Measurements from ENCODE around the gene GPRIN3. TPM values are rescaled to one million over a fixed set of nuclear protein-coding genes. Genes with fewer than 3 reads are reported as not detected.

GPRIN3 gene
- total and polyA plus RNA-seq, 2 experiments from 2014 or later, result 0.74 to 3.2 TPM

DNA sequence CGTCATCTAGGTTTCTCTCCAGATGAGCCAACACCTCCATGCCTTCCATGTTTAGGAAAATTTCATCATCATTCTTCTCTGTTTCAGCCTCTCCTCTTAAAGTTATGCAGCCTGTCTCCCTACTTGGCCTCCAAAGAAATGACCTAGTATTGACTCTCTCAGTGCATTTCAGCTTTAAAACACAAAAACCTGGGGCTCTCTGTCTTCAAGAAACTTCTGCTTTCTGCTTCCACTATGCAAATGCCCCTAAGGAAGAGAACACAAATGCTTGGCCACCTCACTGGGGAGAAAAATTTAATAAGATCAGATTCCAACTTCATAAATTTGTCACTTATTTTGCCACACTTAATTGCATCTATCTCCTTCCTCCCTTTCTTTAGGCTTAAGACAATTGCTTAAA lies 93.3 kb downstream of the GPRIN3 start:
- H3K79me2 ChIP-seq (replicated peaks; ENCODE audit: insufficient read depth), result no peaks in the 10 kb centered on the region
- Mint-ChIP-seq H3K4me1 (peaks cover 4% of the 10 kb centered on the region; the same call in 2 of the 3 replicates), H3K27ac (no peak overlapping the region), H3K27me3 (ENCODE audit: insufficient read depth, low read depth, poor library complexity) (peaks cover 4% of the 10 kb centered on the region), H3K36me3 (ENCODE audit: low read depth) (no peaks in the 10 kb centered on the region), H3K9me3 (no peaks in the 10 kb centered on the region; the same call in 2 of the 3 replicates), H3K4me3 (no peak overlapping the region)
- ATAC-seq (no peak), DNase-seq (ENCODE audit: low spot score) (no peak)
- TF ChIP-seq, protein P1, sequence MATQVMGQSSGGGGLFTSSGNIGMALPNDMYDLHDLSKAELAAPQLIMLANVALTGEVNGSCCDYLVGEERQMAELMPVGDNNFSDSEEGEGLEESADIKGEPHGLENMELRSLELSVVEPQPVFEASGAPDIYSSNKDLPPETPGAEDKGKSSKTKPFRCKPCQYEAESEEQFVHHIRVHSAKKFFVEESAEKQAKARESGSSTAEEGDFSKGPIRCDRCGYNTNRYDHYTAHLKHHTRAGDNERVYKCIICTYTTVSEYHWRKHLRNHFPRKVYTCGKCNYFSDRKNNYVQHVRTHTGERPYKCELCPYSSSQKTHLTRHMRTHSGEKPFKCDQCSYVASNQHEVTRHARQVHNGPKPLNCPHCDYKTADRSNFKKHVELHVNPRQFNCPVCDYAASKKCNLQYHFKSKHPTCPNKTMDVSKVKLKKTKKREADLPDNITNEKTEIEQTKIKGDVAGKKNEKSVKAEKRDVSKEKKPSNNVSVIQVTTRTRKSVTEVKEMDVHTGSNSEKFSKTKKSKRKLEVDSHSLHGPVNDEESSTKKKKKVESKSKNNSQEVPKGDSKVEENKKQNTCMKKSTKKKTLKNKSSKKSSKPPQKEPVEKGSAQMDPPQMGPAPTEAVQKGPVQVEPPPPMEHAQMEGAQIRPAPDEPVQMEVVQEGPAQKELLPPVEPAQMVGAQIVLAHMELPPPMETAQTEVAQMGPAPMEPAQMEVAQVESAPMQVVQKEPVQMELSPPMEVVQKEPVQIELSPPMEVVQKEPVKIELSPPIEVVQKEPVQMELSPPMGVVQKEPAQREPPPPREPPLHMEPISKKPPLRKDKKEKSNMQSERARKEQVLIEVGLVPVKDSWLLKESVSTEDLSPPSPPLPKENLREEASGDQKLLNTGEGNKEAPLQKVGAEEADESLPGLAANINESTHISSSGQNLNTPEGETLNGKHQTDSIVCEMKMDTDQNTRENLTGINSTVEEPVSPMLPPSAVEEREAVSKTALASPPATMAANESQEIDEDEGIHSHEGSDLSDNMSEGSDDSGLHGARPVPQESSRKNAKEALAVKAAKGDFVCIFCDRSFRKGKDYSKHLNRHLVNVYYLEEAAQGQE (IDR thresholded peaks at IDR 0.05; ENCODE audit: unreplicated experiment), result no peak
- TF ChIP-seq STAT1 (IDR thresholded peaks at IDR 0.05; ENCODE audit: unreplicated experiment) (no peak), EZH2 (IDR thresholded peaks at IDR 0.05; ENCODE audit: low read depth, unreplicated experiment) (no peak), EZH2phosphoT487 (IDR thresholded peaks at IDR 0.05; ENCODE audit: unreplicated experiment) (no peak), CREB1 (CRISPR knock-in tag; IDR thresholded peaks at IDR 0.05; ENCODE audit: low read depth) (no peak), JUNB (IDR thresholded peaks at IDR 0.05; ENCODE audit: unreplicated experiment) (no peak), NANOG (IDR thresholded peaks at IDR 0.05; ENCODE audit: borderline replicate concordance) (no peak), ZNF331 (CRISPR knock-in tag; IDR thresholded peaks at IDR 0.05; ENCODE audit: low read depth) (no peak), POLR2AphosphoS5 (IDR thresholded peaks at IDR 0.05; ENCODE audit: low read depth) (no peak), ZNF114 (CRISPR knock-in tag; IDR thresholded peaks at IDR 0.05) (no peak)
- TF ChIP-seq, protein P2, sequence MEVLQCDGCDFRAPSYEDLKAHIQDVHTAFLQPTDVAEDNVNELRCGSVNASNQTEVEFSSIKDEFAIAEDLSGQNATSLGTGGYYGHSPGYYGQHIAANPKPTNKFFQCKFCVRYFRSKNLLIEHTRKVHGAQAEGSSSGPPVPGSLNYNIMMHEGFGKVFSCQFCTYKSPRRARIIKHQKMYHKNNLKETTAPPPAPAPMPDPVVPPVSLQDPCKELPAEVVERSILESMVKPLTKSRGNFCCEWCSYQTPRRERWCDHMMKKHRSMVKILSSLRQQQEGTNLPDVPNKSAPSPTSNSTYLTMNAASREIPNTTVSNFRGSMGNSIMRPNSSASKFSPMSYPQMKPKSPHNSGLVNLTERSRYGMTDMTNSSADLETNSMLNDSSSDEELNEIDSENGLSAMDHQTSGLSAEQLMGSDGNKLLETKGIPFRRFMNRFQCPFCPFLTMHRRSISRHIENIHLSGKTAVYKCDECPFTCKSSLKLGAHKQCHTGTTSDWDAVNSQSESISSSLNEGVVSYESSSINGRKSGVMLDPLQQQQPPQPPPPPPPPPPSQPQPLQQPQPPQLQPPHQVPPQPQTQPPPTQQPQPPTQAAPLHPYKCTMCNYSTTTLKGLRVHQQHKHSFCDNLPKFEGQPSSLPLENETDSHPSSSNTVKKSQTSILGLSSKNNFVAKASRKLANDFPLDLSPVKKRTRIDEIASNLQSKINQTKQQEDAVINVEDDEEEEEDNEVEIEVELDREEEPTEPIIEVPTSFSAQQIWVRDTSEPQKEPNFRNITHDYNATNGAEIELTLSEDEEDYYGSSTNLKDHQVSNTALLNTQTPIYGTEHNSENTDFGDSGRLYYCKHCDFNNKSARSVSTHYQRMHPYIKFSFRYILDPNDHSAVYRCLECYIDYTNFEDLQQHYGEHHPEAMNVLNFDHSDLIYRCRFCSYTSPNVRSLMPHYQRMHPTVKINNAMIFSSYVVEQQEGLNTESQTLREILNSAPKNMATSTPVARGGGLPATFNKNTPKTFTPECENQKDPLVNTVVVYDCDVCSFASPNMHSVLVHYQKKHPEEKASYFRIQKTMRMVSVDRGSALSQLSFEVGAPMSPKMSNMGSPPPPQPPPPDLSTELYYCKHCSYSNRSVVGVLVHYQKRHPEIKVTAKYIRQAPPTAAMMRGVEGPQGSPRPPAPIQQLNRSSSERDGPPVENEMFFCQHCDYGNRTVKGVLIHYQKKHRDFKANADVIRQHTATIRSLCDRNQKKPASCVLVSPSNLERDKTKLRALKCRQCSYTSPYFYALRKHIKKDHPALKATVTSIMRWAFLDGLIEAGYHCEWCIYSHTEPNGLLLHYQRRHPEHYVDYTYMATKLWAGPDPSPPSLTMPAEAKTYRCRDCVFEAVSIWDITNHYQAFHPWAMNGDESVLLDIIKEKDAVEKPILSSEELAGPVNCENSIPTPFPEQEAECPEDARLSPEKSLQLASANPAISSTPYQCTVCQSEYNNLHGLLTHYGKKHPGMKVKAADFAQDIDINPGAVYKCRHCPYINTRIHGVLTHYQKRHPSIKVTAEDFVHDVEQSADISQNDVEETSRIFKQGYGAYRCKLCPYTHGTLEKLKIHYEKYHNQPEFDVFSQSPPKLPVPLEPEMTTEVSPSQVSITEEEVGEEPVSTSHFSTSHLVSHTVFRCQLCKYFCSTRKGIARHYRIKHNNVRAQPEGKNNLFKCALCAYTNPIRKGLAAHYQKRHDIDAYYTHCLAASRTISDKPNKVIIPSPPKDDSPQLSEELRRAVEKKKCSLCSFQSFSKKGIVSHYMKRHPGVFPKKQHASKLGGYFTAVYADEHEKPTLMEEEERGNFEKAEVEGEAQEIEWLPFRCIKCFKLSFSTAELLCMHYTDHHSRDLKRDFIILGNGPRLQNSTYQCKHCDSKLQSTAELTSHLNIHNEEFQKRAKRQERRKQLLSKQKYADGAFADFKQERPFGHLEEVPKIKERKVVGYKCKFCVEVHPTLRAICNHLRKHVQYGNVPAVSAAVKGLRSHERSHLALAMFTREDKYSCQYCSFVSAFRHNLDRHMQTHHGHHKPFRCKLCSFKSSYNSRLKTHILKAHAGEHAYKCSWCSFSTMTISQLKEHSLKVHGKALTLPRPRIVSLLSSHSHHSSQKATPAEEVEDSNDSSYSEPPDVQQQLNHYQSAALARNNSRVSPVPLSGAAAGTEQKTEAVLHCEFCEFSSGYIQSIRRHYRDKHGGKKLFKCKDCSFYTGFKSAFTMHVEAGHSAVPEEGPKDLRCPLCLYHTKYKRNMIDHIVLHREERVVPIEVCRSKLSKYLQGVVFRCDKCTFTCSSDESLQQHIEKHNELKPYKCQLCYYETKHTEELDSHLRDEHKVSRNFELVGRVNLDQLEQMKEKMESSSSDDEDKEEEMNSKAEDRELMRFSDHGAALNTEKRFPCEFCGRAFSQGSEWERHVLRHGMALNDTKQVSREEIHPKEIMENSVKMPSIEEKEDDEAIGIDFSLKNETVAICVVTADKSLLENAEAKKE (CRISPR knock-in tag; IDR thresholded peaks at IDR 0.05), result no peak
- TF ChIP-seq, protein P3, sequence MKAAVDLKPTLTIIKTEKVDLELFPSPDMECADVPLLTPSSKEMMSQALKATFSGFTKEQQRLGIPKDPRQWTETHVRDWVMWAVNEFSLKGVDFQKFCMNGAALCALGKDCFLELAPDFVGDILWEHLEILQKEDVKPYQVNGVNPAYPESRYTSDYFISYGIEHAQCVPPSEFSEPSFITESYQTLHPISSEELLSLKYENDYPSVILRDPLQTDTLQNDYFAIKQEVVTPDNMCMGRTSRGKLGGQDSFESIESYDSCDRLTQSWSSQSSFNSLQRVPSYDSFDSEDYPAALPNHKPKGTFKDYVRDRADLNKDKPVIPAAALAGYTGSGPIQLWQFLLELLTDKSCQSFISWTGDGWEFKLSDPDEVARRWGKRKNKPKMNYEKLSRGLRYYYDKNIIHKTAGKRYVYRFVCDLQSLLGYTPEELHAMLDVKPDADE (IDR thresholded peaks at IDR 0.05), result no peak
- TF ChIP-seq, protein P4, sequence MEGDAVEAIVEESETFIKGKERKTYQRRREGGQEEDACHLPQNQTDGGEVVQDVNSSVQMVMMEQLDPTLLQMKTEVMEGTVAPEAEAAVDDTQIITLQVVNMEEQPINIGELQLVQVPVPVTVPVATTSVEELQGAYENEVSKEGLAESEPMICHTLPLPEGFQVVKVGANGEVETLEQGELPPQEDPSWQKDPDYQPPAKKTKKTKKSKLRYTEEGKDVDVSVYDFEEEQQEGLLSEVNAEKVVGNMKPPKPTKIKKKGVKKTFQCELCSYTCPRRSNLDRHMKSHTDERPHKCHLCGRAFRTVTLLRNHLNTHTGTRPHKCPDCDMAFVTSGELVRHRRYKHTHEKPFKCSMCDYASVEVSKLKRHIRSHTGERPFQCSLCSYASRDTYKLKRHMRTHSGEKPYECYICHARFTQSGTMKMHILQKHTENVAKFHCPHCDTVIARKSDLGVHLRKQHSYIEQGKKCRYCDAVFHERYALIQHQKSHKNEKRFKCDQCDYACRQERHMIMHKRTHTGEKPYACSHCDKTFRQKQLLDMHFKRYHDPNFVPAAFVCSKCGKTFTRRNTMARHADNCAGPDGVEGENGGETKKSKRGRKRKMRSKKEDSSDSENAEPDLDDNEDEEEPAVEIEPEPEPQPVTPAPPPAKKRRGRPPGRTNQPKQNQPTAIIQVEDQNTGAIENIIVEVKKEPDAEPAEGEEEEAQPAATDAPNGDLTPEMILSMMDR (conservative IDR thresholded peaks at IDR 0.05; ENCODE audit: low read depth in 2 of 2), result no peak
- H3F3A ChIP-seq (replicated peaks; ENCODE audit: low read depth), result no peaks in the 10 kb centered on the region
- no peak overlapping the region for H2AFZ ChIP-seq
- H3K4me2 ChIP-seq, result no peak overlapping the region
- no peaks in the 10 kb centered on the region for H3K36me3 ChIP-seq (ENCODE audit: insufficient read depth)
- H3K4me1 ChIP-seq (ENCODE audit: insufficient read depth), result no peaks in the 10 kb centered on the region
- no peaks in the 10 kb centered on the region for H4K20me1 ChIP-seq (replicated peaks; ENCODE audit: insufficient read depth)
- H3K27me3 ChIP-seq (ENCODE audit: insufficient read depth), result no peaks in the 10 kb centered on the region
- H3K27ac ChIP-seq (ENCODE audit: low read depth), result no peak overlapping the region
- 0 out of 2 replicates have a peak, but pooled peaks cover 17% of the 10 kb centered on the region for H3K9me2 ChIP-seq (ENCODE audit: insufficient read depth)
- no peak overlapping the region for H3K4me3 ChIP-seq

Data from GM23338 (cell line).